ENCODE data around the gene CCL21.

Gene CCL21

DNA sequence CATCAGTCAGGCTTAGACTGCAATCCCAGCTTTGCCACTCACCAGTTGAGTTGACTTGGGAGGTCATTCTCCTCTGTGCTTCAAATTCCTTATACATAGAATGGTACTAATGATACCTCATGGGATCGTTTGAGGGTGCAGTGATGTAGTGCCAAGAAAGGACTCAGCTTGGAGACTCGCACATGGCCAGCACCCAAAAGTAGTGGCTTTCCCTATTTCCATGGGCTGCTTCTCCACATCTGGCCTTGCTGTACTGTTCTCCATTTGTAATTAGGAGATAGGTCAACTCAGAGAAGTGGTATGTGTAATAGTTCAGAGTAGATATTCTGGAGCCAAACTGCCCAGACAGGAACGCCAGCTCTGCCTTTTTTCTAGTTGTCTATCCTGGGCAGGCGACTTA, 24.3 kb downstream of the CCL21 start:
- Histone ChIP-seq H3K27me3 (ENCODE audit: insufficient read depth, poor library complexity, severe bottlenecking) (no peaks in the 10 kb centered on the region), H3K9me3 (ENCODE audit: severe bottlenecking) (no peaks in the 10 kb centered on the region), H3K27ac (ENCODE audit: poor library complexity, severe bottlenecking) (no peak overlapping the region), H3K36me3 (ENCODE audit: low read depth) (no peaks in the 10 kb centered on the region), H3K4me3 (ENCODE audit: severe bottlenecking) (no peak overlapping the region), H3K4me1 (ENCODE audit: insufficient read depth, poor library complexity, severe bottlenecking) (no peaks in the 10 kb centered on the region)
- ATAC-seq (ENCODE audit: low read depth) (no peak), DNase-seq (ENCODE audit: low spot score) (no peak)
- TF ChIP-seq, protein P1, sequence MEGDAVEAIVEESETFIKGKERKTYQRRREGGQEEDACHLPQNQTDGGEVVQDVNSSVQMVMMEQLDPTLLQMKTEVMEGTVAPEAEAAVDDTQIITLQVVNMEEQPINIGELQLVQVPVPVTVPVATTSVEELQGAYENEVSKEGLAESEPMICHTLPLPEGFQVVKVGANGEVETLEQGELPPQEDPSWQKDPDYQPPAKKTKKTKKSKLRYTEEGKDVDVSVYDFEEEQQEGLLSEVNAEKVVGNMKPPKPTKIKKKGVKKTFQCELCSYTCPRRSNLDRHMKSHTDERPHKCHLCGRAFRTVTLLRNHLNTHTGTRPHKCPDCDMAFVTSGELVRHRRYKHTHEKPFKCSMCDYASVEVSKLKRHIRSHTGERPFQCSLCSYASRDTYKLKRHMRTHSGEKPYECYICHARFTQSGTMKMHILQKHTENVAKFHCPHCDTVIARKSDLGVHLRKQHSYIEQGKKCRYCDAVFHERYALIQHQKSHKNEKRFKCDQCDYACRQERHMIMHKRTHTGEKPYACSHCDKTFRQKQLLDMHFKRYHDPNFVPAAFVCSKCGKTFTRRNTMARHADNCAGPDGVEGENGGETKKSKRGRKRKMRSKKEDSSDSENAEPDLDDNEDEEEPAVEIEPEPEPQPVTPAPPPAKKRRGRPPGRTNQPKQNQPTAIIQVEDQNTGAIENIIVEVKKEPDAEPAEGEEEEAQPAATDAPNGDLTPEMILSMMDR (IDR thresholded peaks at IDR 0.05; ENCODE audit: poor library complexity, severe bottlenecking), result no peak

DNA sequence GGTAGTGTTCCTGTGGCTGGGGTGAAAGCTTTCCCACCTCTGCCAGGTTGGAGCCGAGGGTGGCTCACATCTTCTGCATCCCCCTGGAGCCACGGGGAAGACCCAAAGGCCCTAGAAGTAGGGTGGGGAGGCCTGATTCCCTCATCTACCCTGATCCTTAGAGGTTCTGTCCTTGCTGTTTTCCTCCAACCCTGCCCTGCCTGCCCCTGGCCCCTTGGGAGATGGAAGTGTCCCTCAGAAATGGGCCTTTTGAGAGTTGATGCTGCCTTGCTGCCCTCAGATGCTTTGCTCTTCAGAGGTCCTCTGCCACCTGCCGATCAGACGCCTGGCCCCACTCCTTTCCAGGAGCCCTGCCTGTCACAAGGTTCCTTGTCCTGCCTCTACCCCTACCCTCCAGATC, 25.1 kb downstream of the CCL21 start:
- Histone ChIP-seq H3K9me3 (ENCODE audit: severe bottlenecking) (no peaks in the 10 kb centered on the region), H3K4me1 (ENCODE audit: insufficient read depth, poor library complexity, severe bottlenecking) (no peaks in the 10 kb centered on the region), H3K4me3 (ENCODE audit: severe bottlenecking) (no peak overlapping the region), H3K36me3 (ENCODE audit: low read depth) (no peaks in the 10 kb centered on the region), H3K27ac (ENCODE audit: poor library complexity, severe bottlenecking) (no peak overlapping the region), H3K27me3 (ENCODE audit: insufficient read depth, poor library complexity, severe bottlenecking) (no peaks in the 10 kb centered on the region)
- no peak for DNase-seq (ENCODE audit: low spot score)
- TF ChIP-seq, protein P1 (IDR thresholded peaks at IDR 0.05; ENCODE audit: poor library complexity, severe bottlenecking), result no peak
- ATAC-seq (ENCODE audit: low read depth), result no peak

DNA sequence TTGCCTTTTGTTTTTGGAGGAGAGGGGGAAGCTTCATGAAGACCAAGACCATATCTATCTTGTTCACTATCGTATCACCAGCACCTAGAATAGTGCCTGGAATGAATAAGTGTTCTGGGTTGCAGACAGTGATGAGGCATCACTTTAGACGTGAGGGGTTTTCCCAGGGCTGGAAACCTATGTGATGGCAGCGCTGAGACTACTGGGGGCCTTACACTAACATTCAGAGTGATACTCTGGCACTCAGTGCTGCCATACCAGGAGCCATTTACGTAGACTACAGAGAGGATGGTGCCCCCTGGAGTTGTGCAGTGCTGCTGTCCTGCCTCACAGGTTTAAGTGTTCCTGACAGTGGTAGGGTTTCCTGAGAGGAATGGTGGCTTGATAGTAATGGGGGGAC, 25.8 kb downstream of the CCL21 start:
- no peak for ATAC-seq (ENCODE audit: low read depth)
- TF ChIP-seq, protein P1 (IDR thresholded peaks at IDR 0.05; ENCODE audit: poor library complexity, severe bottlenecking), result no peak
- no peaks in the 10 kb centered on the region for H3K4me1 ChIP-seq (ENCODE audit: insufficient read depth, poor library complexity, severe bottlenecking)
- no peak overlapping the region for H3K4me3 ChIP-seq (ENCODE audit: severe bottlenecking)
- no peaks in the 10 kb centered on the region for H3K27me3 ChIP-seq (ENCODE audit: insufficient read depth, poor library complexity, severe bottlenecking)
- no peak for DNase-seq (ENCODE audit: low spot score)
- H3K27ac ChIP-seq (ENCODE audit: poor library complexity, severe bottlenecking), result no peak overlapping the region
- H3K9me3 ChIP-seq (ENCODE audit: severe bottlenecking), result no peaks in the 10 kb centered on the region
- no peaks in the 10 kb centered on the region for H3K36me3 ChIP-seq (ENCODE audit: low read depth)

DNA sequence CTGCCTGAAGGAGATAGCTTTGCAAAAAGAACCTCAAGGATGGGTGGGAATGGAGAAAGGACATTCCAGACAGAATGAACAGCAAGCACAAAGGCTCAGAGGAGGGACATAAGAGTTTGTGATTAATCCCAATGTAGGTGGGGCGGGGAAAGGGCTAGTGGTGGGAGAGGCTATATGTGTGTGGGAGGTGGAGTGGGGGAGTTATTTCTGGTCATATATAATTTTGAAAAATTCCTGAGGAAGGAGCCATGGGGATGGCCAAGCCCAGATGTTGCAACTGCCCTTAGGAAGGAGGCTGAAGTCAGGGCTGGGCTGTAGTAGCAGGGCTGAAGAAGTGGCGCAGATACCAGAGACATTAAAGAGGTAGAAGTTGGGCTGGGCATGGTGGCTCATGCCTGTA, 34.1 kb downstream of the CCL21 start:
- no peak for DNase-seq (ENCODE audit: low spot score)
- H3K9me3 ChIP-seq (ENCODE audit: severe bottlenecking), result no peaks in the 10 kb centered on the region
- no peak overlapping the region for H3K27ac ChIP-seq (ENCODE audit: poor library complexity, severe bottlenecking)

DNA sequence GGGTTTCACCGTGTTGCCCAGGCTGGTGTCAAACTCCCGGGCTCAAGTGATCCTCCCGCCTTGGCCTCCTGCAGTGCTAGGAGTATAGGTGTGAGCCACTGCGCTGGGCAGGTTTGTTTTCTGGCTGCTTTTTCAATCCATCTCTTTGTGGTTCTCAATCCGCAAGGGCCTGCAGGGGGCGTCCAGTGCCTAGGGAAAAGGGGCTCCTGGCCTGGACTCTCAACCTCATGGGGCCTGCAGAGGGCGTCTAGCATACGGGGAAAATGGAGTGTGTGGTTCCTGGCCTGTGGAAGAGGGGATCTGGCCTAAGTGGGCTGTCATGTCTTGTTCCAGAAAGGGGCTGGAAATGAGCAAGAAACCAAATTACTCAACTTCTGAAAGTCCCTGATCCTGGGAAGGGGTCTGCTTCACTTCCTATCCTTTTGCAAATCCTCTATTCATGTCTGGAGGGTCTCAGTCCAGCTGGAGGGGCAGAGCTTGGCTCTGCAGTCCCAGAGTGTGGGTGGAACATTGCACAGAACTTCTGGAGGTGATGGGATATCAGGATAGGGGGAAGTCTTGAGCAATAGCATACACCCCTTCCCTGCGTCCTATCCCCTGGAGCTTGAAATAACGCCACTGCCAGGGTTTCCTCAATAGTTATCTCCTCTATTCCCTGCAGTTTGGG, 34.8 kb downstream of the CCL21 start:
- H3K4me3 ChIP-seq (ENCODE audit: severe bottlenecking), result no peak overlapping the region
- H3K36me3 ChIP-seq (ENCODE audit: low read depth), result no peaks in the 10 kb centered on the region
- no peak for DNase-seq (ENCODE audit: low spot score)
- no peaks in the 10 kb centered on the region for H3K27me3 ChIP-seq (ENCODE audit: insufficient read depth, poor library complexity, severe bottlenecking)
- H3K27ac ChIP-seq (ENCODE audit: poor library complexity, severe bottlenecking), result no peak overlapping the region
- ATAC-seq (ENCODE audit: low read depth), result peak; percentile 75
- H3K4me1 ChIP-seq (ENCODE audit: insufficient read depth, poor library complexity, severe bottlenecking), result no peaks in the 10 kb centered on the region
- TF ChIP-seq, protein P1 (IDR thresholded peaks at IDR 0.05; ENCODE audit: poor library complexity, severe bottlenecking), result peak; percentile 72
- H3K9me3 ChIP-seq (ENCODE audit: severe bottlenecking), result no peaks in the 10 kb centered on the region

More for the DNA sequence above, 34.1 kb downstream of the CCL21 start:
- no peaks in the 10 kb centered on the region for H3K36me3 ChIP-seq (ENCODE audit: low read depth)
- TF ChIP-seq, protein P1 (IDR thresholded peaks at IDR 0.05; ENCODE audit: poor library complexity, severe bottlenecking), result no peak
- no peak for ATAC-seq (ENCODE audit: low read depth)
- H3K27me3 ChIP-seq (ENCODE audit: insufficient read depth, poor library complexity, severe bottlenecking), result no peaks in the 10 kb centered on the region
- H3K4me3 ChIP-seq (ENCODE audit: severe bottlenecking), result no peak overlapping the region
- H3K4me1 ChIP-seq (ENCODE audit: insufficient read depth, poor library complexity, severe bottlenecking), result no peaks in the 10 kb centered on the region

Data from RWPE2 (cell line).